NCI-H1436 (cell line): ENCODE measurements around the gene FANCD2.
"Not testable (repeated sequence)": the region's sequence is repeated elsewhere in the genome, so short reads cannot be mapped to it uniquely, and the experiment has no call there.

Source experiments
- DNase-seq: peaks from one replicate; lab custom pipeline; 2025; lab: John Stamatoyannopoulos, UW

FANCD2 gene

GRCh38 chr3:10026084-10026890, at the start of gene FANCD2:
Gene FANCD2, plus strand, starts transcription at chr3:10026437. Its CDS starts 2,221 bp downstream, at chr3:10028658.
- DNase-seq, result peak; percentile 55

GRCh38 chr3:9976721-9977709, 49.2 kb upstream of the FANCD2 start:
- no peak for DNase-seq

- DNase-seq, result no peak
These were observed 47.4 kb upstream of the FANCD2 start for GRCh38 chr3:9978710-9979305.

GRCh38 chr3:9980251-9980650, 46.0 kb upstream of the FANCD2 start:
- no peak for DNase-seq

- DNase-seq, result no peak
These were observed 40.0 kb upstream of the FANCD2 start for GRCh38 chr3:9986230-9986725.

GRCh38 chr3:9994086-9994844, 32.0 kb upstream of the FANCD2 start:
- DNase-seq, result no peak

GRCh38 chr3:10000686-10001085, 25.6 kb upstream of the FANCD2 start:
- DNase-seq, result no peak

- no peak for DNase-seq
These were observed 23.3 kb upstream of the FANCD2 start for GRCh38 chr3:10002951-10003350.

GRCh38 chr3:10004506-10004905, 21.7 kb upstream of the FANCD2 start:
- DNase-seq, result no peak

GRCh38 chr3:10004960-10005564, 21.2 kb upstream of the FANCD2 start:
- no peak for DNase-seq

GRCh38 chr3:10006048-10006761, 20.0 kb upstream of the FANCD2 start:
- no peak for DNase-seq

- no peak for DNase-seq
These were observed 19.5 kb upstream of the FANCD2 start for GRCh38 chr3:10006762-10007090.

GRCh38 chr3:10007126-10007782, 19.0 kb upstream of the FANCD2 start:
- no peak for DNase-seq

GRCh38 chr3:10008216-10008587, 18.0 kb upstream of the FANCD2 start:
- not testable (repeated sequence) for DNase-seq

- peak; percentile 24 for DNase-seq
These were observed 17.5 kb upstream of the FANCD2 start for GRCh38 chr3:10008588-10009344.

- DNase-seq, result no peak
These were observed 15.8 kb upstream of the FANCD2 start for GRCh38 chr3:10010421-10010877.

- DNase-seq, result peak; percentile 75
These were observed 15.3 kb upstream of the FANCD2 start for GRCh38 chr3:10010878-10011465.

- DNase-seq, result no peak
These were observed 14.6 kb upstream of the FANCD2 start for GRCh38 chr3:10011631-10012030.

- DNase-seq, result no peak
These were observed 14.1 kb upstream of the FANCD2 start for GRCh38 chr3:10012106-10012505.
